ENCODE measurements around the gene RAB3IL1.
"Not testable (repeated sequence)": the region's sequence is repeated elsewhere in the genome, so short reads cannot be mapped to it uniquely, and the experiment has no call there.

The RAB3IL1 gene

DNA sequence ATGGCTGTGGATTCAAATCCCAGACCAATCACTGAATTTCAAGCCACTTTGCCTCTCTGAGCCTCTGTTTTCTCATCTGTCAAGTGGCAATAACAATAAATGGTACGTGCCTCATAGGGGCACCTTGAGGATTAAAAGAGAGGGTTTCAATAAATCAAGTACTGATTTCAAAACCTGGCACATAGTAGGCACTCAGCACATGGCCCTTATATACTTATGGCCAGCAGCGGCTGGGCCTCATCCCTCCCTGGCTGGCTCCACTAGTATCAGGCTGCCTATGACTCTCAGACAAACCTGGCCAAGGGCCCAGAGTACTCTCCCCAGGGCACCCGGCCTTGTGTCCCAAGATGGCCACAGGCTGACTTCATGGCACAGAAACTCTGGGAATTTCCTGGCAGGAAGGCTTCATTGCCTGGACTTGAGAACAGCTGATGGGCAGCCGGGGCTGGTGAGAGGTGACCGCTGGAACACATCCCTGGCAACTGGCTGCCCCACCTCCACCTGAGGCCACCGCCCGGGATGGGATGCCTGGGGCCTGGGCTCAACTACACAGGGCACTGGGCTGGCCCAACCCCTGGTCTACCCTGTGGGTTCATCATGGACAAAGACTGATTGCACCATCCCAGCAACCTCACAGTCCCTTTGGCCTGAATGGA, 29.4 kb downstream of the RAB3IL1 start:
- Histone ChIP-seq H3K4me3 (ENCODE audit: low read depth in 1 of 2, low read length in 2 of 2) (no peak overlapping the region), H3K4me1 (ENCODE audit: insufficient read depth, low read length) (peaks cover 18% of the 10 kb centered on the region), H3K36me3 (ENCODE audit: insufficient read depth, low read length) (no peaks in the 10 kb centered on the region), H3K9ac (ENCODE audit: low read length) (no peak overlapping the region), H3K27me3 (ENCODE audit: control insufficient read depth in 1 of 2, insufficient read depth in 2 of 2, low read length in 2 of 2) (no peaks in the 10 kb centered on the region), H3K9me3 (ENCODE audit: low read length) (no peaks in the 10 kb centered on the region), H3K27ac (ENCODE audit: low read depth, low read length) (peak overlapping the region; percentile 38)

DNA sequence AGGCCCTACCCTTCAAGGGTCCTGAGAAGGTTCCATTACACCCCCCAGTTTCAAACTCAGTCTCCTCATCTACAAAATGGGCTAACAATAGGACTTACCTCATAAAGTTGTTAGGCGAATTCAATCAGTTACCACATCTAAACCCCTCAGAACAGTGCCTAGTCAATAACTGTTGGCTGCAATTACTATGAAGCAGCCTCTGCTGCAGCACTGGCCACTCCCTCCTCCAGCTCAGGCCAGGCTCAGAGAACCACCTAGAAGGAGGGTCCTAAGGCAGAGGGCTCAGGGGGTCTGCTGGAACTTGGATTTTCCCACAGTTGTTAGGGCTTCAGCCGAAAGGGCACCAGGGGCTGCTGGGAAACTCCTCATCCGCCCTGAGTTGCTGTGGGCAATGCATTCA, 30.7 kb downstream of the RAB3IL1 start:
- Histone ChIP-seq H3K36me3 (ENCODE audit: insufficient read depth, low read length) (no peaks in the 10 kb centered on the region), H3K9ac (ENCODE audit: low read length) (no peak overlapping the region), H3K27me3 (ENCODE audit: control insufficient read depth in 1 of 2, insufficient read depth in 2 of 2, low read length in 2 of 2) (no peaks in the 10 kb centered on the region), H3K4me3 (ENCODE audit: low read depth in 1 of 2, low read length in 2 of 2) (no peak overlapping the region), H3K4me1 (ENCODE audit: insufficient read depth, low read length) (peaks cover 18% of the 10 kb centered on the region), H3K9me3 (ENCODE audit: low read length) (no peaks in the 10 kb centered on the region), H3K27ac (ENCODE audit: low read depth, low read length) (no peak overlapping the region)

DNA sequence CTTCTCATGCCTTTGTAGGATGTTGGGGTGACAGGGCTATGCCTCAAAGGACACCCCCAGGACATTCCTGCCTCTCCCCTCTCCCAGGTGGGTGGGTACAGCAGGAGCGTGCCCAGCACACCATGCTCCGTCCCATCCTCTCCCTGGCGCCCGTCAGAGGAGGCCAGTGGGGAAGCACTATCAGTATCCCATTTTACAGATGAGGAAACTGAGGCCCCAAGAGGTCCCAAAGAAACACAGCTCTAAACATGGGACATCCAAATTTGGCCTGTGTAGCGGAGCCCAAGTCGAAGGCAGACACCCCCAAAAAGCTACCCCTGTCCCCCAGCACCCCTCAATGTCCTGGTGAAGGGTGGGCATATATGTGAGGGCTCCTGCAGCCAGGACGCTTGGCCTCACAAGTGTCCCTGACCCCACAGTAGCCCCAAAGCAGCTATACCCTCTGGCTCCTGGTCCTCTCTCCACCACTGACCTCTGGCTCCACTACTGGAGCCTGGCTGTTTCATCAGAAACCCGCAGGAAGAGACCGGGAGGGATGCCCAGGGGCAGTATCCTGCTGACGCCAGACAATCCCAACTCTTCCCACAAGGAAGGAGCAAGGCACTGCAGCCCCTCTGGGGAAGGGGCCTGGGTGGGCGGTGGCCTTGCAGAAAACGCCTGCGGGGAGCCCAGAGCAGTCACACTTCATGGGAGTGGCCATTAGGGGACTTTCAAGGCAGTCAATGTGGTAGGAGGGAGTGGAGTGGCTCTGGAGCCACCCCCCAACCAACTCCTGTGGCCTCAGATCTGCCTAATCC, 31.4 kb downstream of the RAB3IL1 start:
- Histone ChIP-seq H3K4me1 (ENCODE audit: insufficient read depth, low read length) (peaks cover 18% of the 10 kb centered on the region), H3K9ac (ENCODE audit: low read length) (no peak overlapping the region), H3K27ac (ENCODE audit: low read depth, low read length) (no peak overlapping the region), H3K36me3 (ENCODE audit: insufficient read depth, low read length) (no peaks in the 10 kb centered on the region), H3K4me3 (ENCODE audit: low read depth in 1 of 2, low read length in 2 of 2) (no peak overlapping the region), H3K27me3 (ENCODE audit: control insufficient read depth in 1 of 2, insufficient read depth in 2 of 2, low read length in 2 of 2) (no peaks in the 10 kb centered on the region), H3K9me3 (ENCODE audit: low read length) (no peaks in the 10 kb centered on the region)

- Histone ChIP-seq H3K27ac (ENCODE audit: low read depth, low read length) (no peak overlapping the region), H3K27me3 (ENCODE audit: control insufficient read depth in 1 of 2, insufficient read depth in 2 of 2, low read length in 2 of 2) (no peaks in the 10 kb centered on the region), H3K4me1 (ENCODE audit: insufficient read depth, low read length) (peaks cover 14% of the 10 kb centered on the region), H3K36me3 (ENCODE audit: insufficient read depth, low read length) (no peaks in the 10 kb centered on the region), H3K9ac (ENCODE audit: low read length) (no peak overlapping the region), H3K9me3 (ENCODE audit: low read length) (no peaks in the 10 kb centered on the region), H3K4me3 (ENCODE audit: low read depth in 1 of 2, low read length in 2 of 2) (no peak overlapping the region)
These were observed 32.1 kb downstream of the RAB3IL1 start for GRCh38 chr11:61885166-61885778.

- H3K9me3 ChIP-seq (ENCODE audit: low read length) = no peaks in the 10 kb centered on the region
These were observed 33.4 kb downstream of the RAB3IL1 start for GRCh38 chr11:61883947-61884346.

DNA sequence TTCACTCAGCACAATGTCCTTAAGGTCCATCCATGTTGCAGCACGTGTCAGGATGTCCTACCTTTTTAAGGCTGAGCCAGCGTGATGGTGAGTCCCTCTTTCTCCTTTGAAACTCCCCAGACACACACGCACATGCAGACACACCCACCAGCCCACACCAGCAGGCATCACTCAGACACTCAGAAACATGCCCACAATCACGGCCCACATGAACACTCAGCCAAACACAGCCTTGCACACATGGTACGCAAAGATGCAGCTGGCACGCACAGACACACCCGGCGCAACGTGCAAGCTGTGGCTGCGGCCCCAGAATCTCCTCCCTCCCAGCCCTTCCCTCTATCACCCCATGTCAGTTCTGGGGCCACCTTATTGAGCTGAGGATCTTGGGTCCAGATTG, 34.0 kb downstream of the RAB3IL1 start:
- Histone ChIP-seq H3K27me3 (ENCODE audit: control insufficient read depth in 1 of 2, insufficient read depth in 2 of 2, low read length in 2 of 2) (no peaks in the 10 kb centered on the region), H3K4me3 (ENCODE audit: low read depth in 1 of 2, low read length in 2 of 2) (no peak overlapping the region), H3K9ac (ENCODE audit: low read length) (no peak overlapping the region), H3K4me1 (ENCODE audit: insufficient read depth, low read length) (peaks cover 10% of the 10 kb centered on the region), H3K9me3 (ENCODE audit: low read length) (no peaks in the 10 kb centered on the region), H3K36me3 (ENCODE audit: insufficient read depth, low read length) (no peaks in the 10 kb centered on the region), H3K27ac (ENCODE audit: low read depth, low read length) (no peak overlapping the region)

More at GRCh38 chr11:61883947-61884346, 33.4 kb downstream of the RAB3IL1 start:
- Histone ChIP-seq H3K27me3 (ENCODE audit: control insufficient read depth in 1 of 2, insufficient read depth in 2 of 2, low read length in 2 of 2) (no peaks in the 10 kb centered on the region), H3K4me3 (ENCODE audit: low read depth in 1 of 2, low read length in 2 of 2) (no peak overlapping the region), H3K4me1 (ENCODE audit: insufficient read depth, low read length) (peaks cover 12% of the 10 kb centered on the region), H3K36me3 (ENCODE audit: insufficient read depth, low read length) (no peaks in the 10 kb centered on the region), H3K27ac (ENCODE audit: low read depth, low read length) (no peak overlapping the region), H3K9ac (ENCODE audit: low read length) (no peak overlapping the region)

DNA sequence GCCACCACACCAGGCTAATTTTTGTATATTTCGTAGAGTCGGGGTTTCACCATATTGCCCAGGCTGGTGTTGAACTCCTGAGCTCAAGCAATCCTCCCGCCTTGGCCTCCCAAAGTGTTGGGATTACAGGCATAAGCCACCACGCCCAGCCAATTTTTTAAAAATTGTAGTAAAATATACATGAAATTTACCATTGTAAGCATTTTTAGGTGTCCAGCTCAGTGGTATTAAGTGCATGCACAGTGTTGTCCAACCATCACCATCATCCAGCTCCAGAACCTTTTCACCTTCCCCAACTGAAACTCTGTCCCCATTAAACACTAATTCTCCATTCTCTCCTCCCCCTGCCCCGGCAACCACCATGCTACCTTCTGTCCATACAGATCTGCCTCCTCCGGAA, 34.5 kb downstream of the RAB3IL1 start:
- H3K36me3 ChIP-seq (ENCODE audit: insufficient read depth, low read length) = no peaks in the 10 kb centered on the region
- no peak overlapping the region for H3K27ac ChIP-seq (ENCODE audit: low read depth, low read length)
- peaks cover 6% of the 10 kb centered on the region for H3K4me1 ChIP-seq (ENCODE audit: insufficient read depth, low read length)
- H3K27me3 ChIP-seq (ENCODE audit: control insufficient read depth in 1 of 2, insufficient read depth in 2 of 2, low read length in 2 of 2) = no peaks in the 10 kb centered on the region
- H3K9ac ChIP-seq (ENCODE audit: low read length) = no peak overlapping the region
- no peak overlapping the region for H3K4me3 ChIP-seq (ENCODE audit: low read depth in 1 of 2, low read length in 2 of 2)
- no peaks in the 10 kb centered on the region for H3K9me3 ChIP-seq (ENCODE audit: low read length)

DNA sequence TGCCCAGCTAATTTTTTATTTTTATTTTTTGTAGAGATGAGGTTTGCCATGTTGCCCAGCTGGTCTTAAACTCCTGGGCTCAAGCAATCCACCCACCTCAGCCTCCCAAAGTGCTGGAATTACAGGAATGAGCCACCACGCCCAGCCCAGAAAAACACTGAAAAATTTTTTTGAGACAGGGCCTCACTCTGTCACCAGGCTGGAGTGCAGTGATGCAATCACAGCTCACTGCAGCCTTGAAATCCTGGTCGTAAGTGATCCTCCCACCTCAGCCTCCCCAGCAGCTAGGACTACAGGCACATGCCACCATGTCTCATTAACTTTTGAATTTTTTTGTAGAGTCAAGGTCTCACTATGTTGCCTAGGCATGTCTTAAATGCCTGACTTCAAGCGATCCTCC, 35.1 kb downstream of the RAB3IL1 start:
- not testable (repeated sequence) for H3K27me3 ChIP-seq (ENCODE audit: control insufficient read depth in 1 of 2, insufficient read depth in 2 of 2, low read length in 2 of 2); H3K36me3 ChIP-seq (ENCODE audit: insufficient read depth, low read length); H3K4me1 ChIP-seq (ENCODE audit: insufficient read depth, low read length); H3K4me3 ChIP-seq (ENCODE audit: low read depth in 1 of 2, low read length in 2 of 2); H3K9ac ChIP-seq (ENCODE audit: low read length); H3K27ac ChIP-seq (ENCODE audit: low read depth, low read length); H3K9me3 ChIP-seq (ENCODE audit: low read length)

GRCh38 chr11:61881397-61881796, 36.0 kb downstream of the RAB3IL1 start:
- Histone ChIP-seq H3K27ac (ENCODE audit: low read depth, low read length) (no peak overlapping the region), H3K27me3 (ENCODE audit: control insufficient read depth in 1 of 2, insufficient read depth in 2 of 2, low read length in 2 of 2) (no peaks in the 10 kb centered on the region), H3K4me1 (ENCODE audit: insufficient read depth, low read length) (no peaks in the 10 kb centered on the region)

DNA sequence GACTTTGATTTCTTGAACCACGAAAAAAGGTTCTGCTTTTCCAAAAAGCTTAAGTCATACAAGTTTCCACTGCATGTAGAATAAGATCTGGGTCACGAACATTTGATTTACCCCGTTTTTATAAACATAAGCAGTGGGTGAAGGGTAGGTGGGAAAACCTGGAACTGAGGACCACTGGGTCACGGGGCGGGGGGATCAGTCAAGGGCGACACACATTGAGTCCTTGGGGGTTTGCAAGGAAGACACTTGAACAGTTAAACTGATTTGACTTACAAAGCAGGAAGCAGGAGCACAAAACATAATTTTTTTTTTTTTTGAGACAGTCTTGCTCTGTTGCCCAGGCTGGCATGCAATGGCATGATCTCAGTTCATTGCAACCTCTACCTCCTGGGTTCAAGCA, 36.9 kb downstream of the RAB3IL1 start:
- Histone ChIP-seq H3K9ac (ENCODE audit: low read length) (no peak overlapping the region), H3K27me3 (ENCODE audit: control insufficient read depth in 1 of 2, insufficient read depth in 2 of 2, low read length in 2 of 2) (no peaks in the 10 kb centered on the region), H3K9me3 (ENCODE audit: low read length) (no peaks in the 10 kb centered on the region), H3K36me3 (ENCODE audit: insufficient read depth, low read length) (no peaks in the 10 kb centered on the region), H3K27ac (ENCODE audit: low read depth, low read length) (no peak overlapping the region), H3K4me3 (ENCODE audit: low read depth in 1 of 2, low read length in 2 of 2) (no peak overlapping the region), H3K4me1 (ENCODE audit: insufficient read depth, low read length) (no peaks in the 10 kb centered on the region)

More at GRCh38 chr11:61881397-61881796, 36.0 kb downstream of the RAB3IL1 start:
- Histone ChIP-seq H3K36me3 (ENCODE audit: insufficient read depth, low read length) (no peaks in the 10 kb centered on the region), H3K9me3 (ENCODE audit: low read length) (no peaks in the 10 kb centered on the region), H3K4me3 (ENCODE audit: low read depth in 1 of 2, low read length in 2 of 2) (no peak overlapping the region), H3K9ac (ENCODE audit: low read length) (no peak overlapping the region)

- Histone ChIP-seq H3K9ac (ENCODE audit: low read length) (no peak overlapping the region), H3K4me3 (ENCODE audit: low read depth in 1 of 2, low read length in 2 of 2) (no peak overlapping the region), H3K36me3 (ENCODE audit: insufficient read depth, low read length) (no peaks in the 10 kb centered on the region), H3K27ac (ENCODE audit: low read depth, low read length) (no peak overlapping the region), H3K4me1 (ENCODE audit: insufficient read depth, low read length) (no peaks in the 10 kb centered on the region), H3K27me3 (ENCODE audit: control insufficient read depth in 1 of 2, insufficient read depth in 2 of 2, low read length in 2 of 2) (no peaks in the 10 kb centered on the region), H3K9me3 (ENCODE audit: low read length) (no peaks in the 10 kb centered on the region)
These were observed 37.3 kb downstream of the RAB3IL1 start for GRCh38 chr11:61880031-61880430.
